ENCODE measurements around the gene ASPM. TPM values are rescaled to one million over a fixed set of nuclear protein-coding genes. Genes with fewer than 3 reads are reported as not detected.

Gene ASPM
- total and polyA plus RNA-seq, 2 of the 8 experiments (the other 6 are each of a cell fraction or from before 2014, with no cell fraction given) = 5.1 to 50.3 TPM

DNA sequence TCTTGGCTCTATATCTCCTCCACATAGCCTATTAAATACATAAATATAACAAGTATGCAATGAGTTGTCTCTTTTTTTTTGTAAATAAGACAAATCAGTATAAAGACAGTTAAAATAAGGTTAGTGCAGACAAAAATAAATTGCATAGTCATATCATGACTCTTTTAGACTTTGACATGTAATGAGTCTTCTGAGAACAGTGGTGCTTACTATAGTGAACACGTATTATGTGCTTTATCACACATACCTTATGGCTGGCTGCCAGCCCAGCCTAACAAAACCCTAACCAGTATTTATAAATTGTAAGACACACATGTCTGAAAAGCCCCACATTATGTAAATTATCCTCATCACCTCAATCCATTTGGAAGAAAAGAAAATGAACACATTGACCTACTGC, 50.3 kb downstream of the ASPM start (continued):
- no peak for TF ChIP-seq PHF8 (conservative IDR thresholded peaks at IDR 0.05; ENCODE audit: low read depth, low read length)
- TF ChIP-seq SIX5 (IDR thresholded peaks at IDR 0.05; ENCODE audit: low read depth, low read length) = no peak
- TF ChIP-seq POU5F1 (IDR thresholded peaks at IDR 0.05; ENCODE audit: low read depth, low read length) = no peak

Measured in H1 (cell line).